ENCODE measurements around the gene LRRTM2. TPM values are rescaled to one million over a fixed set of nuclear protein-coding genes. Genes with fewer than 3 reads are reported as not detected.

LRRTM2 gene, protein sequence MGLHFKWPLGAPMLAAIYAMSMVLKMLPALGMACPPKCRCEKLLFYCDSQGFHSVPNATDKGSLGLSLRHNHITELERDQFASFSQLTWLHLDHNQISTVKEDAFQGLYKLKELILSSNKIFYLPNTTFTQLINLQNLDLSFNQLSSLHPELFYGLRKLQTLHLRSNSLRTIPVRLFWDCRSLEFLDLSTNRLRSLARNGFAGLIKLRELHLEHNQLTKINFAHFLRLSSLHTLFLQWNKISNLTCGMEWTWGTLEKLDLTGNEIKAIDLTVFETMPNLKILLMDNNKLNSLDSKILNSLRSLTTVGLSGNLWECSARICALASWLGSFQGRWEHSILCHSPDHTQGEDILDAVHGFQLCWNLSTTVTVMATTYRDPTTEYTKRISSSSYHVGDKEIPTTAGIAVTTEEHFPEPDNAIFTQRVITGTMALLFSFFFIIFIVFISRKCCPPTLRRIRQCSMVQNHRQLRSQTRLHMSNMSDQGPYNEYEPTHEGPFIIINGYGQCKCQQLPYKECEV
- total RNA-seq = 0.18 and 0.57 TPM in 2 replicates

GRCh38 chr5:138874771-138875551 lies at the start of gene LRRTM2:
Gene LRRTM2 (minus strand): TSS chr5:138875335. CDS start chr5:138874911, 424 bp downstream.

Other genes starting within 250 kb of the LRRTM2 start
- gene CTNNA1, start 121.9 kb downstream of the LRRTM2 start, total RNA-seq = 398 and 429 TPM in 2 replicates